Measurements from ENCODE around the gene SPEG.
"Not testable (repeated sequence)": the region's sequence is repeated elsewhere in the genome, so short reads cannot be mapped to it uniquely, and the experiment has no call there.

Gene SPEG

DNA sequence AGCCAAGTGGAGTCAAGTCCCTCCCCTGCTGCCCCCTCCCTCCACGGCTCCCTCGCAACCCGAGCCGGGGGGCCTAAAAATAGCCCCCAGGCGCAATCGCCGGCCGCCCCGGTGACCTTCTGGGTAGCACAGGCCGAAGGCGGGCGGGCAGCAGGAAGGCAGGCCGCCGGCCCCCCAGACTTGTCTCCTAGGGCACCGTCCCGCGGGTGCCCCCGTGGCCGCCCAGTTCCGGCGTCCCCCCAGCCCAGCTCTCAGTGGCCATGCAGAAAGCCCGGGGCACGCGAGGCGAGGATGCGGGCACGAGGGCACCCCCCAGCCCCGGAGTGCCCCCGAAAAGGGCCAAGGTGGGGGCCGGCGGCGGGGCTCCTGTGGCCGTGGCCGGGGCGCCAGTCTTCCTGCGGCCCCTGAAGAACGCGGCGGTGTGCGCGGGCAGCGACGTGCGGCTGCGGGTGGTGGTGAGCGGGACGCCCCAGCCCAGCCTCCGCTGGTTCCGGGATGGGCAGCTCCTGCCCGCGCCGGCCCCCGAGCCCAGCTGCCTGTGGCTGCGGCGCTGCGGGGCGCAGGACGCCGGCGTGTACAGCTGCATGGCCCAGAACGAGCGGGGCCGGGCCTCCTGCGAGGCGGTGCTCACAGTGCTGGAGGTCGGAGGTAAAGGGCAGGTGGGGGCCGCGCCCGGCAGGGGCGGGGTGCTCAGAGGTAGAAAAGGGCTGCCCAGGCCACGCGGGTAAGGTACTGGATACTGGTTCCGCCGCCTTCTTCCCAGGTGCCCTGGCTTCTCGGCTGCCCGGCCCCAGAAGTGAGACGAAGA is at the start of gene SPEG:
SPEG (plus strand) TSS at position 126 of the 808 bp plus-strand sequence; CDS start at position 261, 135 bp downstream.
- no peak for DNase-seq

DNA sequence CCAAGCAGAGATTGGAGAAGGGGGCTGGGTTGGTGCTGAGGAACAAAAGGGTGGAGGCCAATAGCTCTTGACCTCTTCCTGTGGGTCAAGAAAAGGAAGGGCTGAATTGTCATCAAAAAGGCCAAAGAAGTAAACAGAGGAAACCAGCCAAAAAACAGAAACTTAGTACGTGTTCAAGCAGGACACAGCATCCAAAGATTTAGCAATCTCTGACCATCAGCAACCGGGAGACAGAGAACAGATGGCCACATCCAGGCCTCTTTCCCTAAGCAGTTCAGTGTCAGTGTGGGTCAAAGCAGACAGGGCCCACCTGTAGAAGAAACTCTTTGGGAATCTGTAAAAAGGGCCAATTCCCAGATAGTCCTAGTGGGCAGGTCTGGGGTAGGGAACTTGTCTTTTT is 49.8 kb upstream of the SPEG start:
- DNase-seq: no peak

DNA sequence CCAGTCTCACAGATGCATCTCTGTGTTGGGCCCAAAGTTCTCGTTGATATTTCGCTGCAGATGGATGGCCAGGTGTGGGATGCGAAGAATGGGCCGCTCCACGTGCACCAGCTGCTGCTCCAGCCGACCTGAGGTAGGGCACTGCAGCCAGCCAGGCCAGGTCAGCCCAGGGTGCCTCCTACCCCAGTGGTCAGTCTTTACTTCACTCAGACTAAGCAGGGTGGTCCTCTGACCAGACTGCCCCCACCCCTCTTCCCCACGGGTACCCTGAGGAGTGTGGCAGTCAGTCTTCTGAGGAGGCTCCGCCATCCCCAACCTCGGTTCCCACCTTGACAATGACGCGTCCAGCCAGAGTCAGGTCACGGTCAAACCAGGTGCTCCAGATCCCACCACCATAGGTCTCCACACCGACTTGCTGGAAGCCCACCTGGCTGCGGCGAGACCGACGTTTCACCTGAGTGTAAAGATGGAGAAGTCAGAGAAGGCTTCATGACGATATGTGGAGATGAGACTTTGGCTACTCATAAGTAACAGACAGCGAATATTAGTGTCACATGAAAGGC is 48.6 kb upstream of the SPEG start:
- no peak for DNase-seq

DNA sequence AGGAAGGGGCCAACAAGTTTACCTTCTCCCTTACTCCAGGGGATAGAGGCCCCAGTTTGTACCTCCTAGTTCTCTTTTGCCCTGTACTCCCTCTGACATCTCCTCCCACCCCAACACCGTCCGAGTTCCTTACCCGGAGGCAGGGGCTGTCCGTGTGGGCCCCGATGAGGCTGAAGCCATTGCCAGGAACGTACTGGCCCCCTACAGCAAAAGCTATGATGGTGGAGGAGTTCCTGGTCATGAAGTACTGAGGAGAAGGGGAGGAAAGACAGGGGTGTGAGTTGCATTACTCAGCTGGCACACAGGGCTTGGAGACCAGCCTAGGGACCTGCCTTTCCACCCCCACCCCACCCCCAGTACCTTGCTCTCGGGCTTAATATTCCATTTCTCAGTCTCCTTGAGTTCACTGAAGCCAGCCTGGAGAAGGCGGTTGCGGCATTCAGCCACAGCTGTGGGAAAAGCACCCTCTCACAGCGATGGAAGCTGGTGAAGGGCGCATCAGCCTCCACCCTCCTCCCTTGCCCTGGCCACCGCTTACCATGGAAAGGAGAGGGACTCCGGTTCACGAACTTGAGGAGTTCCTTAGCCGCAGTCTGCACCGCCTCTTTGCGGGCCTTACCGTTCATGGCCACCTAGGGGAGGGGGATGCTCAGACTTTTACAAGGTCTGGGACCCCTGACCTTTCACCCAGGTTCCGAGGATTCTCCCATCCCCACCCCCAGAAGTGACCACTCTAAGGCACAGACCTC is 47.9 kb upstream of the SPEG start:
- DNase-seq: no peak

DNA sequence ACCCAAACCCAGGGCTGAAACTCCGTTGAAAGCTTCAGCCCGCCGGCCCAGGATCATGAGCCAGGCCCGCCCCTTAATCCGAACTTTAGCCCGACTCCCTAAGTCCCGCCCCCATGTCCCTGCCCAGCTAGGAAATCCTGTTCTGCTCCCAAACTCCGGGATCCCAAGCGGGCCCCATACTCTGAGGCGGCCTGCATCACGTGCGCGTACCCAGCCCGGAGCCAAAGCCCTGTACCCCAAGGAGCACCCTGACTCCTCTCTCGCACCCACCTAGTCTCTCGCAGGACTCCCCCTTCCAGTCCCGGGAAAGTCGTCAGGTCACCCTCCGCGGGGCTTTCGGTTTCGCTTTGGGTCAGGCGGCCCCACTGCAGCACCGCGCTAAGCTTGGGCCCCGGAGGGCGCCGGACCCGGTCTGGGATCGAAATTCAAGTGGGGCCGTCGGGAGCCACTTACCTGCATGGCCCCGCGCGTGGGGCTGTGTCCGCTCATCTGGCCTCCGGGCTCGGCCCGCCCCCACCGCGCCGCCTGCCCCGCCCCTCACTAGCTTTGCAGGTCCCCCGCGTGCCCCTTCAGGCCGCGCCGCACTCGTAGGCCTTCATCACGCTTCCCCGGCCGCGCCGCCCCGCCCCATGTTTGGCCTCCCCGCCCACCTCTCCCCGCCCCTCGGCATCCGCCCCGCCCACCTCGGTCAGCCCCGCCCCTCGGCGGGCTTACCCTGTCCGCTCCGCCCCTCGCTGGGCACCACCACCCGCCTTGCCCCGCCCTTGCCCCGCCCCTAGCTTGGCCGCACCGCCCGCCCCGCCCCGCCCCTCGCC is 47.1 kb upstream of the SPEG start, which contains the start of gene DNPEP:
DNPEP (minus strand) TSS at position 607 of the 815 bp plus-strand sequence; CDS start at position 489, 118 bp downstream.
- peak; percentile 78 for DNase-seq

DNA sequence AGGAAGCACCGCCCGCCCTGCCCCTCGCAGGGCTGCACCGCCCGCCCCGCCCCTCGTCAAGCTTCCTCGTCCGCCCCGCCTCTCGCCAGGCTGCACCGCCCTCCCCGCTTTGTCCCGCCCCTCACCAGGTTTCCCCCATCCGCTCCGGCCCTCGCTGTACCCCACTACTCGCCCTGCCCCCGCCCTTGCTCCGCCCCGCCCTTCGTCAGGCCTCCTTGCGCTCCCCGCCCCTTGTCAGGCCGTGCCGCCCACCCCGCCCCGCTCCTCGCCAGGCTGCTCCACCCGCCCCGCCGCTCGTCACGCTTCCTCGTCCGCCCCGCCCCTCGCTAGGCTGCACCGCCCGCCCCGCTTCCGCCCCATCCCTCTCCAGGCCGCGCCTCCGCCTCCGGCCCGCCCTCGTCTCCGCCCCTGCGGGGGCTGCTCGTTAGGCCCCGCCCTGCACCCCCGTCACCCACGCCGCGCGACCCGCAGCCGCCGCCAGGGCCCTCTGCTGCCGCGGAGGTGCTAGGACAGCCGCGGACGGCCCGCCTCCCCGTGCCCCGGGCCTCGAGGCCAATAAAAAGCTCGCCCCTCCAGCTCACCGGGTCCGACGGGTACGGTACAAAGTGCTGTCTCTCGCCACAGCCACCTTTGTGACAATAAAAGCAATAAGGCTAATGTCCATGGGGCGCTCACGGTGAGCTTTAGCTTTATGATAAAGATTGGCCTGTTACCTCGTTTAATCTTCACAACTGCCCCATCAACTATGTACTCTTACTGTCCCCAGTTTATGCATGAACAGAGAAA is 46.3 kb upstream of the SPEG start:
- DNase-seq: peak; percentile 78

DNA sequence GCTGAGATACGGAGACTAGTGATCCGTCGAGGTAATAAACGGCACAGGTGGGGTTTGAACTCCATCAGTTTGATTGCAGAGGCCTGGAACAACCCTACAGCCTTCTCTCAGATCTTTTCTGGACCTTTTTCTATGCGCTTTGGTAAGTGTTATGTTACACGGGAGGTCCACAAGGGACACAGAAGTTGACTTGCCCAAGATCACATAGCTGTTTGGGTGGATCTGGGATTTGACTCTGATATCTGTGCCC is 45.8 kb upstream of the SPEG start:
- DNase-seq: no peak

DNA sequence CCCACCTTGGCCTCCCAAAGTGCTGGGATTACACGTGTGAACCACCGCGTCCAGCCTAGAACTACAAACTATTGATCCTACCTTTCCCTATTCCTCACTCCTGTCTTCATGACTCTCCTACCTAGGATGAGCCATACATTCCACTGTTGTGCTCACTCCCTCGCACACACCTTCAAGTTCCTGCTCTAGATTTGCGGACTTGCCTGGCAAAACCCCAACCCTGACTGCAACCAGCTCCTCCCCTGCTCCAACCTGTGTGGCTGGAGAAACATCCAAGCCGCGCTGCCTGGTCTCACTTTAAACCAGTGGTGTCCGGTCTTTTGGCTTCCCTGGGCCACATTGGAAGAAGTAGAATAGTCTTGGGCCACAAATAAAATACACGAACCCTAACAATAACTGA is 41.9 kb upstream of the SPEG start:
- no peak for DNase-seq

DNA sequence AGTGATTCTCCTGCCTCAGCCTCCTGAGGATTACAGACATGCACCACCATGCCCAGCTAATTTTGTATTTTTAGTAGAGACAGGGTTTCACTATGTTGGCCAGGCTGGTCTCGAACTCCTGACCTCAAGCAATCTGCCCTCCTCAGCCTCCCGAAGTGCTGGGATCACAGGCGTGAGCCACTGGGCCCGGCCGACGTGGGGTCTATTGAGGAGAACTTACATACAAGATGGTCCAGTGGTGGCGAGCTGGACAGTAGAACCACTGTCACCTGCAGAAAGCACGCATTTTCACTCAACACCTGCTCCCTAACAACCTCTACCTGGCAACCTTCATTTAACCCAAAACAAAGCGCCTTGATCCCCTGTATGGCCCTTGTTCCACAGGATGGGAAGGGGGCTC is 39.6 kb upstream of the SPEG start:
- DNase-seq: not testable (repeated sequence)

DNA sequence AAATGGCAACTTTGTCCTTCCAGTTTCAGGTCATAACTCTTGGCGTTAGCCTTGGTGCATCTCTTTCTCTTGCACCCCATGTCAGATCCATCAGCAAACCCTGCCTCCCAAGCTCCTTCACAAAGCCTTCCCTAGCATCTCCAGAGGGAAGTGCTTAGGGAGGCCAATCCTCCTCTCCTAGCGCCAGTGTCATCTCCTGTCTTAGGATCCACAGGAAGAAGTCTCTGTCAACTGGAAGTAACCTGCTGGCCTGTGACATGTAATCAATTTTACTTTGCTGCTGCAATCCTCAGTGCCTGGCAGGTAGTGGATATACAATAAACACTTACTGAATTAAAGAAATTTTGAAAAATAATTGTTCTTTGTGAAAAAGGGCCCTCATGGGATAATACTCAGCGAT is 39.0 kb upstream of the SPEG start:
- DNase-seq: no peak

DNA sequence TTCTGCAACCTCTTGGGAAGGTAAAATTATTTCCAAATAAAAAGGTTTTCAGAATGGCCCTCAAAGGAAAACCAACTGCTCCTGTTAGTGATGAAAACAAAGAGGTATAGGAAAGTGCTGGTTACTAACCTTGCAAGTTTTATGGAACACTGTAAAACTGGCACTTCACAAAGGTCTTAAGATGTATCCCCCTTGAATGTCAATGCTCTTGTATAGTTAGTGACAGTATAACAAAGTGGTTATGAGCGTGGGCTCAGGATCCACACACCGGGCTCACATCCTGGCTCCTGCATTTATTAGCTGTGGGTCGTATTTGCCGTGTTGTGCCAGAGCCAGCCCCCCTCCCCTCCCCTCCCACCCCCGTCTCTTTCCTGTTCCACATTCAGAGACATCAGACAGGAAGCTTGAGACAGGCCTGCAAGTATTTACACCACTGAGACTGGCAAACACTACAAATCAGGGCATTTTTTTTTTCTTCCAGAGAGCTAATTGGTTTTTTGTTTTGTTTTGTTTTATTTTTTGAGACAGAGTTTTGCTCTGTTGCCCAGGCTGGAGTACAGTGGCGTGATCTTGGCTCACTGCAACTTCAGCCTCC is 37.7 kb upstream of the SPEG start:
- DNase-seq: no peak

DNA sequence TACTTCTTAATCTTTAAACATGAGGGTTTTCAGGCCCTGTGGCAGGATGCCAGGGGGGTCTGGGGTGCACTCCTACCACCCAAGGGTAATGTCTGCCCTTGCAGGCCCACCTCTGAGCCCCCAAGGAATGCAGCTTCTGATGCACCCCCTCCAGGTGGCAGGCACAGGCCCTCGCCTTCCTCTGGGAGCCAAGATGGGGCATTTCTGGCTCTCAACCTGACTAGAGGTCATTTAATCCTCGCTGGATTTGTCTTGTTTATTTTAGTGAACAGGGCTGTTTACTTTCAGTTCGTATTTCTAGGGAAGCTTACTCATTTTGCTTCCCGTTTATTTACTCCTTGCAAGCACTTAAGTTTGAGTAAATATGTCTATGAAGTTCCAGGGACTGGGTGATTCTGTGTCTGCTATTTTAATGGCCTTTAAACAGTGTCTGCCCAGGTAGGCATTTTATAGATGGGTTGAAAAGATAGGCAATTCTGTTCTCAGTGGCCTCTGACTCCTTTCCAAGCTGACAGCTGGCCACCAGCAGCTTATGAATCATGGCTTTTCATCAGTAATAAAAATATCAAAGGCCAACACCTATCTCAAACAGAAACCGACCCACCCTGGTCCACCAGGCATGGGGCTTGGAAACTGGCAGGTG is 35.8 kb upstream of the SPEG start:
- DNase-seq: no peak

DNA sequence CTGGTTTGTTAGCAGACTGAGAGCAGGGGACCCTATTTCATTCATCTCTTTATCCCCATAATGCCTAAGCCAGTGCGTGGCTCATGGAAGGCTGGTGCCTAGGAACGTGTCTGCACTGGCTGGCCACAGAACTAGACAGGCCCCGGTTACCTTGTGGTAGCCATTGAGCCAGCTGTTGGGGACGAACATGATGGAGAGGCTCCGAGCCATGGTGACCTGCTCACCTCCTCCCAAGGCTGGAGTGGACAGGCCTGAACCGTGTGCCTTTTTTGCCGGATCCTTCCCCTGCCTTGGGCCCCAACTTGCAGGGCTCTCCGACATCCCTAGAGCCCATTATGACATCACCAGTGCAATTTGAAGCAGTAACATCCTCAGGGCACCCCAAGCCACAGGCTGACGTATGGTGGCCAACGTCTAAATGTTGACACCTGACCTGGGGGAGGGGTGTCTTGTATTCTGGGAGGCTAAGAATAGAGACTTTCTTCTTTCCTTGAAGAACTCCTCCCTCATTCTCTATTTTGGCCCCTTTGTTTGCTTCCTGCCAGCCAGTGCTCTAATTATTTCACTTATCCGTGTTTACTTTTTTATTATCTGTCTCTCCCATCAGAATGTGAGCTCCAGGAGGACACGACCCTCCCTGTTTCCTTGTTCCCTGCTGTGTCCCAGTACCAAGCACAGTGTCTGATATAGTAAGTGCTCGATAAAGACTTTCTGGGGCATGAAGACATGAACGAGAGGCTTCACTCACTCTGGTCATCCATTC is 34.7 kb upstream of the SPEG start:
- DNase-seq: no peak

DNA sequence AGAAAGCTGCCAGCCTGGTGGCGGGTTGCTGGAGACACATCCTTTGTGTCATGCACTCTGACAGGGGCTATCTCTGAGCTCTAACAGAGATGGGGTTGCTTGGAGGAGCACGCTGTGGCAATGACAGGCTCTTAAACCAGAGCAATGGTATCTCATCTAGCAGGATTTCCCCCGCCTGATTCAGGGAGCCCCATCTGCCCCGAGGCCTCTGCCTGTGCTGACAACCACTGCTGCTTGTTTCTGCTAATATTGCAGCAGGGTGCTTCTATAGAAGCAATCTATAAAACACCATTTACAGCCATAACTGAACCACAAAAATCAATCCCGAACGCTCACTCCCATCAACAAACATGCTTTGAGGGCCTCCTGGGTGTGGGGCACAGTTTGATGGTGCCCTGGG is 34.1 kb upstream of the SPEG start:
- no peak for DNase-seq

DNA sequence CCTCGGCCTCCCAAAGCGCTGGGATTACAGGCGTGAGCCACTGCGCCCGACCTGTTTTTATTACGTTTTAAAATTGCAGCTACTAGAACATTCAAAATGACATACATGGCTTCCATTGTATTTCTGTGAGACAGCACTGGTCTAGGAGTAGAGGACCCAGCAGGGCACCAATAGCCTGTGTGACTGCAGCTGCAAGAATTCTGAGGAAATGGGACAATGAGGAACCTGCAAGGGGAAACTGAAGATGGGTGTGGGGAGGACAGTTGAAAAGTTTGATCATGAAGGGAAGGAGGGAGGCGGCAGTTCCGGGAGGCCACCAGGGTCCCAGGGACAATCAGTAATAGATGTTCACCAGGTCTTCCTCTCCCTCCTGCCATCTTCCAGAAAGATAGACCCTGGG is 33.0 kb upstream of the SPEG start:
- no peak for DNase-seq

DNA sequence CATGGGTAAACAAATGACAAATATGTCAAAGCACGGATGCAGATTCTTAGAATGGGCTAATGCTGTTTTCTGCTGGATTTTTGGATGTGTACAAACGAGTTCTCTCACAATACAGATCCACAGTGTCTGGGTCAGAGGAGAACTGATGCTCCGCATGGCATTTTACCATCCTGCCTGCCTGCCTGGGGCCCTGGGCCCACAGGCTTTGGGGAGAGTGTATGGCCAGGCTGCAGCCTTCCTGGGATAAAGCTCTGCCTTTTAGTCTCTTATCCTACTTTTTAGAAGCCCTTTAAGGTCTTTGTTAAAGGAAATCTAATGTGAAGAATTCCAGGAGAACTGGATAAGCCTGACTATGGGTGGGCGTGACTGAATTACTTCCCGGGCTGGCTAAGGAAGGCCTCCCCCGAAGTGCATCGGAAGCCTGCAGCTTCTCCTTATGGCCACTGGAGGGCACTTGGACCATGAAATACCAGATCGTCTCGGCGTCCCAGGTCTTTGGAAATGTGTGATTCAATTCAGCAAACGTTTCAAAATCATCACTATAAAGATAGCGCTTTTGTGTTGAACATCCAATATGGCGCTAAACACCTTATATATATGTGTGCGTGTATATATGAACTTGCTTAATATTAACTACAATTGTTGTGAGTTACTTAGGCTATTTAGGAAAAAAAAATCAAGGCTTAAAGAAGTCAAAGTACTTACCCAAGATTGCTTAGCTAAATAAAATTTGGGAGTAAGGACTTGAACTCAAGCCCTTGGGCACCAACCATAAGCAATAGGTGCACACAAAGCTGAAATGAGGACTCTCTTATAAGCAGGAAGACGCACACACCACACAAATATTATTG is 31.8 kb upstream of the SPEG start:
- peak; percentile 64 for DNase-seq

DNA sequence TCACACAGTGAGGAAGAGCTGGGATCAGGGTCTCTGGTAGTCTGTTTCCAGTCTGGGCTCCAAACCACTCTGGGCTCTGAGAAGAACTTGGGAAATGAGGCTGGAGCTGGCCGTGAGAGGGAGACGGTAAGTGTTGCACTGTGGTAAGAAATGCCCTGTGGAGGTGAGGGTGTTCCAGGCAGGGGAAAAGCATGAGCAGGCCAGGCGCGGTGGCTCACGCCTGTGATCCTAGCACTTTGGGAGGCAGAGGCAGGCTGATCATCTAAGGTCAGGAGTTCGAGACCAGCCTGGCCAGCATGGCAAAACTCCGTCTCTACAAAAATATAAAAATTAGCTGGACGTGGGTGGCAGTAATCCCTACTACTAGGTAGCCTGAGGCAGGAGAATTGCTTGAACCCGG is 30.8 kb upstream of the SPEG start:
- DNase-seq: no peak

DNA sequence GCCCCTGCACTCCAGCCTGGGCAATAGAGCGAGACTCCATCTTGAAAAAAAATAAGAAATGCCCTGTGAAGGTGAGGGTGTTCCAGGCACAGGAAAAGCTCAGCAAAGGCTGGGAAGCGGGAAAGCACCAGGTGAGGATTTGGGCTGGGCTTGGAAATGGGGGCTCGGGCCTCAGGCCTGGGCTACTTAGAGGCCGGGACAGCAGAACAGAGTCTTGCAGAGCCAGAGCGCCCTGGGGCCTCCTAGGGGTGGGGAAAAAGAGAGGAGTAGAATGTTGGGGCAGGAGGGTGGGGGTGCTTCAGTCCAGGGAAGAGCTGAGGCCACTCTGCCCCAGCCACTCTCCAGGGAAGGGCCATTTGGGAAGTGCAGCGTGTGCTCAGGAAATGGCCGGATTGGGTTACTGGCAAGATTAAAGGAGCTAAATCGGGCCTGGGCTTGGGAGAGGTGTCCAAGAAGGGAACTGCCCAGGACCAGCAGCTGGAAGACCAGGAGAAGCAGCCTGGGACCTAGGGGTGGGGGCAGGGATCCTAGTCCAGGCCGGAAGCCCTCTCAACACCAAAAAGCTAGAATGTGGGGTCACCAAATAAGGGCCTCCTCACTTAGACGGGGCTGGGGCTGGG is 30.2 kb upstream of the SPEG start:
- DNase-seq: no peak

DNA sequence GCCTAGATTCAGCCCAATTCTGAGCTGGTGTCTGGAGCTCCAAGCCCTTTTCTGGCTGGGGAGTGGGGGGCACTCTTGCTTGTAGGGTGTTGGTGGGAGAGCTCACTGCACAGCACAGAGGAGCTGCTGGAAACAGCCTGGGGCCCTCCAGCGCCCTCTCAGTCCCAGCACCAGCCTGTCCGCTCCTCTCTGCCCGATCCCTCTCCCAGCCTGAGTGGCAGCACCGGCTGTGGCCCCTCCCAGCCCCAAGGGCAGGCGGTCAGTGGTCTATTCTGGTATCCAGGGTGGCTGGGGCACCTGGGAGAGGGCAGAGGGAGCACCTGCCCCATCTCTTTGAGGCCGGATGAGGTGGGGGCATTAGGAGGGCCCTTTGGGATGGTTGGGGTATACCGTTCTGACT is 29.7 kb upstream of the SPEG start:
- DNase-seq: no peak
